ENCODE measurements around the gene SMIM11. TPM values are rescaled to one million over a fixed set of nuclear protein-coding genes. Genes with fewer than 3 reads are reported as not detected.
"Not testable (repeated sequence)": the region's sequence is repeated elsewhere in the genome, so short reads cannot be mapped to it uniquely, and the experiment has no call there.

The SMIM11 gene
- total and polyA plus RNA-seq, 3 experiments from 2014 or later, result 3.4 to 20.0 (median 9.2) TPM

GRCh38 chr21:34406102-34406501 lies 30.8 kb downstream of the SMIM11 start:
- H3K36me3 Mint-ChIP-seq; H3K27me3 ChIP-seq (ENCODE audit: insufficient read depth, low read length, poor library complexity, severe bottlenecking); H3K4me3 Mint-ChIP-seq; H3K4me1 Mint-ChIP-seq; DNase-seq; H3K36me3 ChIP-seq (ENCODE audit: insufficient read depth, low read length); H3K27ac Mint-ChIP-seq; H3K4me1 ChIP-seq (ENCODE audit: insufficient read depth, low read length); CTCF ChIA-PET; POLR2A ChIA-PET; H3K4me3 ChIP-seq (ENCODE audit: low read length); H3K9me3 ChIP-seq (ENCODE audit: low read length); H3K9me3 Mint-ChIP-seq; H3K27ac ChIP-seq (ENCODE audit: low read depth, low read length); H3K27me3 Mint-ChIP-seq: not testable (repeated sequence)

- H3K27ac ChIP-seq (ENCODE audit: low read depth, low read length); H3K36me3 ChIP-seq (ENCODE audit: insufficient read depth, low read length); H3K27ac Mint-ChIP-seq; DNase-seq; H3K4me3 Mint-ChIP-seq; POLR2A ChIA-PET; H3K9me3 Mint-ChIP-seq; H3K27me3 ChIP-seq (ENCODE audit: insufficient read depth, low read length, poor library complexity, severe bottlenecking); CTCF ChIA-PET; H3K9me3 ChIP-seq (ENCODE audit: low read length); H3K27me3 Mint-ChIP-seq; H3K4me3 ChIP-seq (ENCODE audit: low read length); H3K36me3 Mint-ChIP-seq; H3K4me1 ChIP-seq (ENCODE audit: insufficient read depth, low read length); H3K4me1 Mint-ChIP-seq: not testable (repeated sequence)
Observed at GRCh38 chr21:34406676-34407075, 31.4 kb downstream of the SMIM11 start.

GRCh38 chr21:34407294-34407693 lies 32.0 kb downstream of the SMIM11 start:
- H3K27ac ChIP-seq (ENCODE audit: low read depth, low read length); H3K9me3 ChIP-seq (ENCODE audit: low read length); H3K4me3 Mint-ChIP-seq; CTCF ChIA-PET; H3K9me3 Mint-ChIP-seq; H3K4me1 ChIP-seq (ENCODE audit: insufficient read depth, low read length); H3K27me3 ChIP-seq (ENCODE audit: insufficient read depth, low read length, poor library complexity, severe bottlenecking); POLR2A ChIA-PET; H3K36me3 Mint-ChIP-seq; H3K27me3 Mint-ChIP-seq; H3K4me3 ChIP-seq (ENCODE audit: low read length); DNase-seq; H3K36me3 ChIP-seq (ENCODE audit: insufficient read depth, low read length); H3K27ac Mint-ChIP-seq; H3K4me1 Mint-ChIP-seq: not testable (repeated sequence)

- H3K9me3 Mint-ChIP-seq; H3K4me3 Mint-ChIP-seq; H3K36me3 ChIP-seq (ENCODE audit: insufficient read depth, low read length); H3K27ac Mint-ChIP-seq; DNase-seq; H3K27me3 ChIP-seq (ENCODE audit: insufficient read depth, low read length, poor library complexity, severe bottlenecking); H3K36me3 Mint-ChIP-seq; H3K4me1 Mint-ChIP-seq; H3K27me3 Mint-ChIP-seq; H3K9me3 ChIP-seq (ENCODE audit: low read length); H3K4me3 ChIP-seq (ENCODE audit: low read length); CTCF ChIA-PET; H3K27ac ChIP-seq (ENCODE audit: low read depth, low read length); POLR2A ChIA-PET; H3K4me1 ChIP-seq (ENCODE audit: insufficient read depth, low read length): not testable (repeated sequence)
Observed at GRCh38 chr21:34417448-34418077, 42.3 kb downstream of the SMIM11 start.

GRCh38 chr21:34423805-34424204 lies 48.5 kb downstream of the SMIM11 start, which contains the start of gene SMIM34:
TSS of gene SMIM34 (minus strand) at chr21:34423951. CDS start at chr21:34423839, 112 bp downstream.
- H3K27me3 Mint-ChIP-seq, POLR2A ChIA-PET, H3K9me3 Mint-ChIP-seq: not testable (repeated sequence)

GRCh38 chr21:34427339-34427738 lies 52.0 kb downstream of the SMIM11 start:
- H3K4me3 ChIP-seq (ENCODE audit: low read length); H3K9me3 ChIP-seq (ENCODE audit: low read length); H3K27me3 ChIP-seq (ENCODE audit: insufficient read depth, low read length, poor library complexity, severe bottlenecking); DNase-seq; H3K4me1 ChIP-seq (ENCODE audit: insufficient read depth, low read length); POLR2A ChIA-PET; H3K4me1 Mint-ChIP-seq; CTCF ChIA-PET; H3K36me3 ChIP-seq (ENCODE audit: insufficient read depth, low read length); H3K27me3 Mint-ChIP-seq; H3K36me3 Mint-ChIP-seq; H3K4me3 Mint-ChIP-seq; H3K27ac Mint-ChIP-seq; H3K9me3 Mint-ChIP-seq; H3K27ac ChIP-seq (ENCODE audit: low read depth, low read length): not testable (repeated sequence)

More at GRCh38 chr21:34423805-34424204, 48.5 kb downstream of the SMIM11 start, which contains the start of gene SMIM34:
- H3K4me1 ChIP-seq (ENCODE audit: insufficient read depth, low read length); H3K4me3 Mint-ChIP-seq; DNase-seq; H3K27me3 ChIP-seq (ENCODE audit: insufficient read depth, low read length, poor library complexity, severe bottlenecking); H3K9me3 ChIP-seq (ENCODE audit: low read length); H3K36me3 ChIP-seq (ENCODE audit: insufficient read depth, low read length); H3K4me3 ChIP-seq (ENCODE audit: low read length); H3K27ac Mint-ChIP-seq; H3K27ac ChIP-seq (ENCODE audit: low read depth, low read length); H3K36me3 Mint-ChIP-seq; CTCF ChIA-PET; H3K4me1 Mint-ChIP-seq: not testable (repeated sequence)

- H3K36me3 ChIP-seq (ENCODE audit: insufficient read depth, low read length); H3K4me1 Mint-ChIP-seq; H3K4me1 ChIP-seq (ENCODE audit: insufficient read depth, low read length); DNase-seq; H3K27ac ChIP-seq (ENCODE audit: low read depth, low read length); H3K9me3 Mint-ChIP-seq; H3K4me3 Mint-ChIP-seq; H3K27me3 ChIP-seq (ENCODE audit: insufficient read depth, low read length, poor library complexity, severe bottlenecking); H3K9me3 ChIP-seq (ENCODE audit: low read length); H3K27me3 Mint-ChIP-seq; H3K4me3 ChIP-seq (ENCODE audit: low read length); H3K36me3 Mint-ChIP-seq; H3K27ac Mint-ChIP-seq; POLR2A ChIA-PET; CTCF ChIA-PET: not testable (repeated sequence)
Observed at GRCh38 chr21:34428441-34428840, 53.1 kb downstream of the SMIM11 start.

- H3K9me3 Mint-ChIP-seq; CTCF ChIA-PET; H3K4me1 ChIP-seq (ENCODE audit: insufficient read depth, low read length); H3K4me3 Mint-ChIP-seq; H3K36me3 ChIP-seq (ENCODE audit: insufficient read depth, low read length); H3K27ac Mint-ChIP-seq; H3K27me3 Mint-ChIP-seq; H3K4me3 ChIP-seq (ENCODE audit: low read length); POLR2A ChIA-PET; H3K36me3 Mint-ChIP-seq; H3K9me3 ChIP-seq (ENCODE audit: low read length); H3K27ac ChIP-seq (ENCODE audit: low read depth, low read length); H3K27me3 ChIP-seq (ENCODE audit: insufficient read depth, low read length, poor library complexity, severe bottlenecking); H3K4me1 Mint-ChIP-seq; DNase-seq: not testable (repeated sequence)
Observed at GRCh38 chr21:34429710-34430109, 54.4 kb downstream of the SMIM11 start.
